HepG2 (cell line): ENCODE data around the gene NAT10. TPM values are rescaled to one million over a fixed set of nuclear protein-coding genes. Genes with fewer than 3 reads are reported as not detected.
A peak's percentile ranks its signal among the peaks of the same experiment; 100 is the strongest.

Source experiments
- ARID2 ChIP-seq: sonication (generic); formaldehyde crosslinking; IDR thresholded peaks from 2 replicates; pipeline ENCODE4 v1.8.1; 2022; ENCODE audit warnings: mild to moderate bottlenecking, missing genetic modification reagents, borderline replicate concordance
- CC2D1A ChIP-seq: sonication (generic); formaldehyde crosslinking; IDR thresholded peaks from 2 replicates; pipeline ENCODE4 v1.8.1; 2023; ENCODE audit warnings: mild to moderate bottlenecking, missing genetic modification reagents
- ETV5 ChIP-seq: IDR thresholded peaks from 2 replicates; pipeline ENCODE4 v1.6.1; 2018; ENCODE audit warnings: missing biosample characterization, missing genetic modification reagents, inconsistent platforms, borderline replicate concordance
- LCORL ChIP-seq, 2 experiments: fragments of 450-650 bp in 1 of 2; sonication (generic) in 1 of 2; formaldehyde crosslinking in 1 of 2; IDR thresholded peaks; 2 replicates each; pipeline versions ENCODE4 v1.5.0 to v1.6.1; 2017 to 2020; ENCODE audit warnings: antibody characterized with exemption in 1 of 2, missing genetic modification reagents in 1 of 2
- ZBTB7B ChIP-seq: sonication (generic); formaldehyde crosslinking; IDR thresholded peaks from 2 replicates; pipeline ENCODE4 v1.4.0; 2020; ENCODE audit warnings: missing genetic modification reagents
- ZFP82 ChIP-seq: sonication (generic); formaldehyde crosslinking; IDR thresholded peaks from 2 replicates; pipeline ENCODE4 v1.5.1; 2020; ENCODE audit warnings: mild to moderate bottlenecking, missing genetic modification reagents, borderline replicate concordance
- ZNF251 ChIP-seq: sonication (generic); formaldehyde crosslinking; IDR thresholded peaks from 2 replicates; pipeline ENCODE4 v1.9.0; 2021; ENCODE audit warnings: mild to moderate bottlenecking, missing genetic modification reagents
- ZNF484 ChIP-seq: sonication (generic); formaldehyde crosslinking; IDR thresholded peaks from 2 replicates; pipeline ENCODE4 v1.5.1; 2020; ENCODE audit warnings: mild to moderate bottlenecking, low read depth, missing genetic modification reagents, borderline replicate concordance
- polyA plus RNA-seq, 8 experiments: library from polyadenylated mRNA; depleted of rRNA in 3 of 8; stranded (reverse) in 7 of 8; unstranded in 1 of 8; fragments of >200 nt; fragmentation: Illumina TruSeq in 4 of 8; extraction: Trizol in 4 of 8; gene quantifications; 2 replicates each; pipeline versions ENCODE4 v1.2.1 to v1.2.3, GENCODE V29; 2011 to 2016; ENCODE audit warnings: low read depth in 4 of 8, missing spikeins in 1 of 8, mixed read lengths in 1 of 8; ENCODE audit not compliant: insufficient read depth in 1 of 8
- total RNA-seq, 5 experiments: library from RNA; depleted of rRNA; stranded (reverse); fragments of >200 nt; fragmentation: Illumina TruSeq; extraction: Trizol; gene quantifications; 2 replicates each; pipeline ENCODE4 v1.2.3, GENCODE V29; 2016; ENCODE audit warnings: low read depth in 1 of 5
- TF ChIP-seq, protein P1 (sequence below): sonication (generic); formaldehyde crosslinking; conservative IDR thresholded peaks from 2 replicates; pipeline ENCODE4 v1.5.0; 2020; ENCODE audit warnings: missing genetic modification reagents
- TF ChIP-seq, protein P2 (sequence below): sonication (generic); formaldehyde crosslinking; IDR thresholded peaks from 2 replicates; pipeline ENCODE4 v1.4.0; 2020; ENCODE audit warnings: missing genetic modification reagents, borderline replicate concordance
- TF ChIP-seq, protein P3 (sequence below): IDR thresholded peaks from 2 replicates; pipeline ENCODE4 v1.6.1; 2012; ENCODE audit warnings: inconsistent platforms

NAT10 gene
- total and polyA plus RNA-seq, 2 of the 13 experiments (the other 11 are each of a cell fraction or from before 2014, with no cell fraction given), result 33.9 to 51.9 TPM

DNA sequence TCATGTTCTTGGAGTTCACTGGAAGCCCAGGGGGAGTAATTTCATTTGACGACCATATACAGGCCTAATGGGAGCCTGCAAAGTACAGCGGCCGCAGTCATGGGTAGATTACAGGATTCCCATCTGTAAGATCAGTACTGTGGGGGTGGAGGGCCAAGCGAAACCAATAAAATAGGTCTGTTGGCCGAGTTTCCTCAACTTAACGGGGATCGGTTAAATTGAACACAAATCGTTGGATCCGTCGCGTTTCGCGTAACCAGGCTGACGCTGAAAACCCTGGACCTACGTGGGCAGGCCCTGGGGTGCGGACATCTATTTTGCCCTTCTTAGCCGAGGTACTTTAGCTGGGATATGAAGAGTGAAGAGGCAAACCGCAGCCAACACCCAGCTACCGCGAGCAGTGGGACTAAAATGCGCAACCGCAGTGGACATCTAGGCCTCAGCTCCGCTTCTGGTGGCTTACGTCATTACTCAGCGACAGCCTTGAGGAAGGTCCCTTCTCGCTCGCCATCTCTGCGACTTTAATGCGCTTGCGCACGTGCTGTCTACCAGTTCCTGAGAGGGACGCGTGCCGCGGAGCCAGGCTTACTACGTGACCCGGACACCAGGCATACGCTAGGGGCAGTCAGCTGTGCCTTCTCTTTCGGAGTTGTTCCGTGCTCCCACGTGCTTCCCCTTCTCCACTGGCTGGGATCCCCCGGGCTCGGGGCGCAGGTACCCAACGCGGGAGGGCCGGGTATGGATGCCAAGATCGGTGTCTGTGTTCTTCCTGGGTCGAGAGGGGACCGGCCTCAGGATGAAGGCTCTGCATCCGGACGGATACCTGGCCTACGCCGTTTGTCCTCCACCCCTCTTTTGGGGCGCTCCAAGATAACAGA is at the start of gene NAT10 (continued):
- TF ChIP-seq, protein P1, sequence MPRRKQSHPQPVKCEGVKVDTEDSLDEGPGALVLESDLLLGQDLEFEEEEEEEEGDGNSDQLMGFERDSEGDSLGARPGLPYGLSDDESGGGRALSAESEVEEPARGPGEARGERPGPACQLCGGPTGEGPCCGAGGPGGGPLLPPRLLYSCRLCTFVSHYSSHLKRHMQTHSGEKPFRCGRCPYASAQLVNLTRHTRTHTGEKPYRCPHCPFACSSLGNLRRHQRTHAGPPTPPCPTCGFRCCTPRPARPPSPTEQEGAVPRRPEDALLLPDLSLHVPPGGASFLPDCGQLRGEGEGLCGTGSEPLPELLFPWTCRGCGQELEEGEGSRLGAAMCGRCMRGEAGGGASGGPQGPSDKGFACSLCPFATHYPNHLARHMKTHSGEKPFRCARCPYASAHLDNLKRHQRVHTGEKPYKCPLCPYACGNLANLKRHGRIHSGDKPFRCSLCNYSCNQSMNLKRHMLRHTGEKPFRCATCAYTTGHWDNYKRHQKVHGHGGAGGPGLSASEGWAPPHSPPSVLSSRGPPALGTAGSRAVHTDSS (CRISPR knock-in tag), result no peak
- TF ChIP-seq ARID2 (peak; percentile 94; the same call in 1 of the 2 replicates), CC2D1A (no peak), LCORL (IDR thresholded peaks at IDR 0.05) (no peak), LCORL (CRISPR knock-in tag; IDR thresholded peaks at IDR 0.05) (peak; percentile 52; the same call in 1 of the 2 replicates), ZNF251 (CRISPR knock-in tag) (no peak), ETV5 (peak; percentile 22; the same call in 1 of the 2 replicates), ZNF484 (no peak), ZBTB7B (CRISPR knock-in tag) (0 out of 2 replicates have a peak, but pooled peaks have one; percentile 41), ZFP82 (CRISPR knock-in tag) (peak; percentile 72; the same call in 1 of the 2 replicates)
- TF ChIP-seq, protein P2, sequence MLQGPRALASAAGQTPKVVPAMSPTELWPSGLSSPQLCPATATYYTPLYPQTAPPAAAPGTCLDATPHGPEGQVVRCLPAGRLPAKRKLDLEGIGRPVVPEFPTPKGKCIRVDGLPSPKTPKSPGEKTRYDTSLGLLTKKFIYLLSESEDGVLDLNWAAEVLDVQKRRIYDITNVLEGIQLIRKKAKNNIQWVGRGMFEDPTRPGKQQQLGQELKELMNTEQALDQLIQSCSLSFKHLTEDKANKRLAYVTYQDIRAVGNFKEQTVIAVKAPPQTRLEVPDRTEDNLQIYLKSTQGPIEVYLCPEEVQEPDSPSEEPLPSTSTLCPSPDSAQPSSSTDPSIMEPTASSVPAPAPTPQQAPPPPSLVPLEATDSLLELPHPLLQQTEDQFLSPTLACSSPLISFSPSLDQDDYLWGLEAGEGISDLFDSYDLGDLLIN, result no peak; the same call in 1 of the 2 replicates
- TF ChIP-seq, protein P3, sequence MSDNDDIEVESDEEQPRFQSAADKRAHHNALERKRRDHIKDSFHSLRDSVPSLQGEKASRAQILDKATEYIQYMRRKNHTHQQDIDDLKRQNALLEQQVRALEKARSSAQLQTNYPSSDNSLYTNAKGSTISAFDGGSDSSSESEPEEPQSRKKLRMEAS, result peak; percentile 99
